HG03439 (cell line): ENCODE results near the gene FAM53A.
"Not testable (repeated sequence)": the region's sequence is repeated elsewhere in the genome, so short reads cannot be mapped to it uniquely, and the experiment has no call there.

ENCODE experiments used
- ATAC-seq: cut with Tn5 transposase; IDR thresholded peaks from one replicate; pipeline ENCODE4 v1.9.1; 2021; ENCODE audit warnings: mild to moderate bottlenecking, moderate library complexity; ENCODE audit not compliant: unreplicated experiment

FAM53A gene

DNA sequence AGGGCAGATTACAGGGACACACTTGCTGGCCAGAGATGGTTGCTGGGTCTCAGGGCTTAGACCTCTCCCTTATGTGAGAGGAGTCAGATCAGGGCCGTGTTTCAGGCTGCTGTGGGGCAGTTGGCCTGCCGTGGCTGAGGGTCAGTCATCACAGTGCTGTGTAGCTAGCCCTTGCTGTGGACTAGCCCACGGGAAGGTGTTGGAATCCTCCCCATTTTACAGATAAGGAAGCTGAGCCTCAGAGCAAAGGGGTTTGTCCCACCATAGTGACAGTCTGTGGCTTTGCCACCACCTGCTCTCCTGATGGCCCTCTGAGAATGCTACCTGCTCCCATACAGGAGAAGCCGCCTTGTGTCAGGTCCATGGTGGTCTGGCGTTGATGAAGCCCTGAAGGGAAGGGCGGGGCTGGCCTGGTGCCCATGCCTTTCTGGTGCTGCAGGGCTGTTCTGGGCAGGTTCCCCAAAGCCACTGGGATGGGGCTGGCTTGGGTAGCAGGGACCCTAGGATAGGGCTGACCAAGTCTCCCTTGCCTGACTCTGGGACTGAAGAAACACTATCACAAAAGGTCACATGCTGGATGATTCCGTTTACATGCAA lies 2.4 kb upstream of the FAM53A start:
- no peak for ATAC-seq

DNA sequence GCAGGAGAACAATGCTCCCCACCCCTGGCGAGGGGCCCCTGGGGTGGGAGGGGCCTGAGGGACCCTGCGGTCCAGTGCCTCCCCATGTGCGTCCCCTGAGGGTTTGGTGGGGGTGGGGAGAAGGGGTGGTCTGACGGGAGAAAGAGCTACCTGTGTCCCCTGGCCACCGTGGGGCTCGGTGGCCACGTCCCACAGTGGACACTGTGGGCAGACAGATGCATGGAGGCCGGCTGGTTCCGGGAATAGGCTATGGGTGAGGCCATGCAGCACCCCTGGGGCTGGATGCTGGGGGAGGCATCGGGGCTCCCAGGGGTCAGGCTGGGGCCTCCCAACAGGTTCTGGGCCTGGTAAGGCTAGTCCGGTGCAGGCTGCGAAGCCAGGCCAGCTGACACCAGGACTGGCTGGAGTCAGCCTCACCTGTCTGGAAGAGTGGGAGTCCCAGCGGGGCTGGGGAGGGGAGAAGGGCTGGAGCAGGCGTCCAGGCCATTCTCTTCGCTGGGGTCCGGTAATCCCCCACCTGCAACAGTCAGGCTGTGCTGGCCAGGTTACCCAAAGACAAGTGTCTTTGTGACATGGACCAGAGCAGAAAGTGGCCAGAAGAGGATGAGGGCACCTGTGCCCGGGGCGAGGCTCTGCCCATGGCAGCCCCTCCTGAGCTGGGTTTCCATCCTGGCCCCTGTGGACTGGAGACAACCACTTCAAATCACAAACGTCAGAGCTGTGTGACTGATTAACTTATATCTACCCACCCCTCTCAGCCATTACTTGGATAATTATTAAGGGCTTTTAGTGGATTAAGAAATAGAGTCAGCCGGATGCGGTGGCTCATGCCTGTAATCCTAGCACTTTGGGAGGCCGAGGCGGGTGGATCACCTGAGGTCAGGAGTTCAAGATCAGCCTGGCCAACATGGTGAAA lies 1.4 kb upstream of the FAM53A start:
- no peak for ATAC-seq

DNA sequence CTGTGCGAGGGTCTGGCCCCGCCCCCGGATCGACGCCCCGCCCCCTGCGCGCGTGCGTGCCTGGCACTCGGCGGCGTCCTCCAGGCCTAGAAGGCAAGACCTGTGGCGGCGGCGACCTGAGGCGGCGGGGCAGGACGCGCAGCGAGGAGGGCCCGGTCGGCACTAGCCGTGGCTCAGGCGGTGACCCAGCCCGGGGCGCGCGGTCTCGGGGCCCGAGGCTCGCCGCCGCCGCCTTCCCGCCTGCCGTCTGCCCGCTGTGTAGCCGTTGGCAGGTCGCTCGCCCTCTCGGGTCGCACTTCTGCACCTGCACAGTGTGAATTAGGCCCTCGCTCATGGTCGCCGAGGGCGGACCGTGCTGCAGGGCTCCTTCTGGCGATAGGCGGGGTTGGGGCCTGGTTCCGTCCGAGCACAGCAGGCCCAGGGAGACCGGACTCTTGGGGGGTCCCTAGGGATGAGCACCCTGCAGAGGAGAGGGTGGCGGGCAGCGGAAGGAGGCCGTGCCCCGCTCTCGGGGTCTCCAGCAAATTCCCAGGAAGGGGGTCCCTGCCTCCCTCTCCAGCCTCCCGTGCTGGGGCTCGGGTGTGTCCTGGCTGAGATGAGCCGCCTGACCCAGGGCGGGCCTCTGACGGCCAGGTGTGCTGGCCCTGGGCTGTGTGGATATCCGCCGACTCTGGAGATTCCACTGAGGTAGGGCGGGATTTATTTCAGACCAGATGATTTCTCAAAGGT lies 557 bp upstream of the FAM53A start:
- ATAC-seq: peak; percentile 9

DNA sequence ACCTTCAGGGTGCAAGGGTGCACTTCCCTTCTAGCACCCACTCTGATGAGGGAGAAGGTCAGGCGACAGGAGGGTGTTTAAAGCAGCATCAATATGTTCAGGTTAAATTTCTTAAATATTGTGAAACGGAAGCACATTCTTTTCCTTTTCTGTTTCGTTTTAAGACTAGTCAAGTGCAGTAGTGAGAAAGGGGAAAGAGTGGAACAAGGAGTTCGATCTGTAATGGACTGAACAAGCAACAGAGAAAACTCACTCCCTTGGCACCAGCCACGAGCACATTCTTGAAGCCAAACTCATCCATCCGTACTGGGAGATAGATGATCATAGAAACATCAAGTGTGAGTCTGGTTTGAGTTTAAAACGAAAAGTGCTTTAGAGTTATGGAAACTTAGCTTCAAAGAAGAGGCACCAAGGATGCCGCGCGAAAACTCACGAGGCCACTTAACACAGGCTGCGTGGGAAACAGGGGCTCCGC lies 815 bp downstream of the FAM53A start:
- no peak for ATAC-seq

DNA sequence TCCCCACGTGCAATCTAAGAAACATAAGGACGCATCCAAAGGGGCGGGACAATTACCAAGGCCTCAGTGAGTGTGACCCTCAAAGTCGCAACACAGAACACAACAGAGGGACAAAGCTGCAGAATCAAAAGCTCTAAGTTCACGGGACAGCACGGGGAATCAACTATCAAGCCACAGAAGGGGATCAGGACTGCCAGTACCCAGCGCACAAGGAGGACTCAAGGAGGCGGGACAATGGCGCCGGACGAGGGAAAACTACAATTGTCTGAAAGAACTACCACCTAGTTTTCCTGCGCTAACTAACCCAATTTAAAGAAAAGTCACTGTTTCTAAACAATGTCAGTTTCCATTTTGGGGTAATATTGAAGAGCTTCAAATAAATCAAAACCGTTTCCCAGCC lies 1.3 kb downstream of the FAM53A start:
- ATAC-seq: no peak

DNA sequence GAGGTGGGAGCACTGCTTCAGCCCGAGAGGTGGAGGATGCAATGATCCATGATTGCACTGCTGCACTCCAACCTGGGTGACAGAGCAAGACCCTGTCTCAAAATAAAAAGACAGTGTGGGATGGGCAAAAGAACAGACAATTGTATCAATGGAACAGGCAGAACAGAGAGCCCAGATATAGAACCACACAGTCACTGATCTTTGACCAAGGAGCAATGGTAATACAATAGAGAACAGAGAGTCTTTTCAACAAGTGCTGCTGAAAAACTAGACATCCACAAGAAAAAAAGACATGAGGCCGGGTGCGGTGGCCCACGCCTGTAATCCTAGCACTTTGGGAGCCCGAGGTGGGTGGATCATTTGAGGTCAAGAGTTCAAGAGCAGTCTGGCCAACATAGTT lies 5.9 kb downstream of the FAM53A start:
- no peak for ATAC-seq

DNA sequence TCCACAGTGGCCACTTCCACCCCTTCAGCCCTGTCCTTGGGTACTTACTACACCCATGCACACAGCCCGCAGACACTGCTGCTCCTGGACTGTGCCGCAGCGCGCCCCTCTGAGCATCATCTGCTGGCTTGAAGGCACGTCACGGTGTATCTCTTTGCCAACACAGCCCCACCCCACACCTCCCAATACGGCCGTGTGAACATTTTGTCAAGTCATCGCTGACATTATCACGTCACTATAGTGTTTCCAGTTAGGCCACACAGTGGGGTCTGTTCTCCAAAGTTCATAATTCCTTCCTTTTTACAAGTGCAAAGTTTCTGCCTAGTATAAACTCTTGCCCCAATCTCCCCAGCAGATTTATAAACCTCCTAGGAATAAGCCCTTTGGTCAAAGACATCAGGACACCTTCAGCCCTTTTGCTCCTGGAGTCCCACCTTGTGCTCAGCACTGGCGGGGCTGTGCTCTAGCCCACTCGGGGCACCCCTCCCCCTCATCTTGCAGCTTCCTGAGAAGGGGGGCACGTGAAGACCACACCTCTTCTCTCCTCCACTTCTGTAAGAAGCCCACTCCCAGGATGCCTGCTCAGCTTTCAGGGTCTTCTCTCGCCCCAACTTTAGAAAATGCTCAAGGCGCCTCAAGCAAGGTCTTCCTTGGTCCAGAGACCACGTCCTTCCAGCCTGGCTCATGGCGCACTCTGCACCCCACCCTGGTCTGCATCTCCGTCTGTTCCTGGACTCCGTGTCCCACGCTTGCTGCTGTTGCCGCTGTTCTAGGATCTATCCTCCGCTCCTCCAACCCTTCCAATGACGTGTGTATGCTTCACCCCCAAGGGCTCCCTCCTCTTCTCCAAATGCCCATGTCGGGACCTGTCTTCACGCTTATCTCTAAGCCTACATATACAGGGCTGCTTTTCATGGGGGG lies 7.2 kb downstream of the FAM53A start:
- ATAC-seq: no peak

DNA sequence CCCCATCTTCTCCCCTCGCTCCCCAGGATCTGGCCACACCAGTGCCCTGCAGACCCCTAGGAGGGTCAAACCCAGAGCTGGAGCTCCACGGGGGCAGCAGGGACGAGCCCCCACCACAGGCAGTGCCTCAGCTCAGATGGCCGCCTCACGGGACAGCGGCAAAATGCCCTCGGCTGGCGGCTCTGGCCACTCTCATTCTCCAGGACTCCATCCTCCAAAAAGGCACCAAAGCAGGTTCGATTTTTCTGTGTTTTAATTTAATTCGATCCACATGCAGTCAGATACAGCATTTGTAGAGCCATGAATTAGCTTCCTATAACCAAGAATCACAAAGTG lies 8.3 kb downstream of the FAM53A start:
- no peak for ATAC-seq

DNA sequence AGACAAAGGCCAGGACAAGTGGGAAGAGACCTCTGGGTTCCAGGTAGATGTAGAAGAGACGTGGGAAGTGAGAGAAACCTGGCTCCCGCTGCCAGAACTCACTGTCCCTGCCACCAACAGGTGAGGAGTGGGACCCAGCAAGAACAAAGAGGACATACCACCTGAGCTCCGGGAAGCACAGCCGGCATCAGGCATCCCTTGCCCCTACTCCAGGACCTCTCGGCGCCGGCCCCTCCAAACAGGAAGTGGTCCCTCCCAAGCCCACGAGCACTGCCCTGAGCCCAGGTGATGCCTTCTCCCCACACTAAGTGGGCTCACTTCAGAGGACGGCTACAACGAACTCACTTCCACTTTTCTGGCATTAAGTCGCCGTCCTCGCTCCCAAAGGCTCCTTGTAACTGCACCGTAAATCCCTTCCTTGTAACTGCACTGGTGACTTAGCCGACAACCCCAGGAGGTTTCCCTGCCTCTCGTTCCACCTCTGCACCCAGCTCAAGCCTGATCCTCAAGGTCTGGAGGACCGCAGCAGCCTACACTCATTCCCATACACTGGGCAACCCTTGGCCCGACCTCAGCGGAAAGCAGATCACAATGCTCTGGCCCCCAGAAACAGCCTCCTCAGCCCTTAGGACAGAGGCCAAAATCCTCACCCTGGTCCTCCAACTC lies 8.8 kb downstream of the FAM53A start:
- no peak for ATAC-seq

DNA sequence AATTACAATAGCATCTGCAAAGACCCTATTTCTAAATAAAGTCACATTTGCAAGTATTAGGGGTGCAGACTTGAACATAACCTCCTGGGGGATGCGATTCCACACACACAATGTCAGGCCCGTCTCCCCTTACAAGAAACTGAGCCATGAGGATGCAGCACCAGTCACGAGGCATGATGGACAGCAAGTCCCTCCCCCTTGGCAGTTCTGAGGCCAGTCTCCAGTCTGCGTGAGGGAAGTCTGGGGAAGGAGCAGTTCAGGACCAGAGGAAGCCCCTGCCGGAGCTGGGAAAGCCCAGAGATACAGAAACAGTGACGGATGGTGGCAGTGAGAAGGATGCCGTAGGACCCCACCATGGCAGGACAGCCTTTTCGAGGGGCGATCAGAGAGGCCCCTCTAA lies 9.4 kb downstream of the FAM53A start:
- no peak for ATAC-seq

DNA sequence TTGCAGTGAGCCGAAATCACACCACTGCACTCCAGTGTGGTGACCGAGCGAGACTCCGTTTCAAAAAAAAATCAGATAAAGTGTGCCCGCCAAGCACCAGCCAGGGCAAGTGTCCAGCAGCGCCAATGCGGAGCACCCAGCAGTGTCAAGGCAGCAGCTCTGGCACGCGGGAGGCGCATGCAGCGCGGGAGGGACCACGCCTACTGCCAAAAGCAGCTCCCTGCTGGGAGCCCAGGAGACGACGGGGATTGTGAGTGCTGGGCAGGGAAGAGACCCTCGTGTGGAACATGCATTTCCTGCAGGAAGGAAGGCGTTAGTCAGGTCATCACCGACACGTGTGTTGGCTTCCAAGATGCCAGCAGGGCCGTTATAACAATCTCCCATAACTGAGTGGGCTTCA lies 10.4 kb downstream of the FAM53A start:
- no peak for ATAC-seq

DNA sequence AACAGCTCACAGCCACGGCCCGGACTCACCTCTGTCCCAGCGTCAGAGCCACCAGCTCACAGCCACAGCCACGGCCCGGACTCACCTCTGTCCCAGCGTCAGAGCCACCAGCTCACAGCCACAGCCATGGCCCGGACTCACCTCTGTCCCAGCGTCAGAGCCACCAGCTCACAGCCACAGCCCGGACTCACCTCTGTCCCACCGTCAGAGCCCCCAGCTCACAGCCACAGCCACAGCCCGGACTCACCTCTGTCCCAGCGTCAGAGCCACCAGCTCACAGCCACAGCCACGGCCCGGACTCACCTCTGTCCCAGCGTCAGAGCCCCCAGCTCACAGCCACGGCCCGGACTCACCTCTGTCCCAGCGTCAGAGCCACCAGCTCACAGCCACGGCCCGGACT lies 13.1 kb downstream of the FAM53A start:
- not testable (repeated sequence) for ATAC-seq

DNA sequence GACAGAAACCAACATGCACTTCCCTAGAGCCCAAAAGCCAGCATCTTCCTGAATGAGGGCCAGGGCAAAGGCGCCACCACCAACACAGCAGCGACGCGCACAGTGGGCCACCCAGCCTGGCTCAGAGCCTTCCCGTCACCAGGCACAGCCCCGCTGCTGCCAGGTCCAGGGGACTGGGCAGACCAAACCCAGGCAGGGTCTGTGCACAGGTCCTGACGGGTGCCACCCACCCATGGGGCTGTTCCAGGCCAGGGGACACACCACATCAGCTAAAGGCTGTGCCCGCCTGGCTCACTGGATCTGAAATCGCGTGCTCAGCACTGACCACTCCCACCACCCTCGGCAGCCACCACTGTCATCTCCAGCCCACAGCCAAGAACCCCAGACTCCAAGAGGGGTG lies 13.8 kb downstream of the FAM53A start:
- ATAC-seq: no peak

DNA sequence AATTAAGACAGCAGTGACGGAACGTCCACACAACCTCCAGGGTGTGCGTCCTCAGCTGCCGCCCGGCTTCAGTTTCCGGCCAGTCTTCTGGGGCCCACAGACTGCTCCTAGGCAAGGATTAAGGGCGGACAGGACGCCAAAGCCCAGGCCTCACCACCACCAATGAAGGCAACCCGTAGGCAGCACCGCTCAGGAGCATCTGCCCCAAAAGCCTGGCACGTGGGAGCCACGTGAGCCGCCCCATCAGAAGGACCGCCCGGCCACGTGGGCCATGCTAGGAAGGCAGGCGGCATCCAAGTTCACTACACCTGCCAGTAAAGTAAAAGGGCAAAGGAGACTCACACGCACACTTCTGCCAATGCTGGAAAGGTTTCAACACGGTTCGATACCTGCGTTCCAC lies 14.3 kb downstream of the FAM53A start:
- ATAC-seq: no peak

DNA sequence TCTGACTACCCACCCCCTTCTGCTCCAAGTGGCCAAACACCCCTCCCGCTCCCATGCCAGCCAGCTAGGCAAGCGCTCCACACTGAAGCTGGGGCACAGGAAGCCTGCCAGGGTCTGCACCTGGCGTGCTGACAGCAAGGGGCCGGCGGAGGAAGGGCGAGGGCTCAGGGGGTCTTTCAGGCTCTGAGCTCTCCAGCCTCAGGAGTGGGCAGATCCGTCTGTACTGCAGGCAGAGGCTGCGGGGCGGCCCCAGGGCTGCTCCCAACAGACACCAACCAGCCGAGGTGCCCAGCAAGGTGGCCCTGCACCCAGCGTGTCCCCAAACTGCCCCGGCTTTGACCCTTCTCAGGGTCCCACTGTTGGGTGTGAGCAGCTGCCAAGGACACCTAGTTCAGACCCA lies 14.8 kb downstream of the FAM53A start:
- ATAC-seq: no peak

DNA sequence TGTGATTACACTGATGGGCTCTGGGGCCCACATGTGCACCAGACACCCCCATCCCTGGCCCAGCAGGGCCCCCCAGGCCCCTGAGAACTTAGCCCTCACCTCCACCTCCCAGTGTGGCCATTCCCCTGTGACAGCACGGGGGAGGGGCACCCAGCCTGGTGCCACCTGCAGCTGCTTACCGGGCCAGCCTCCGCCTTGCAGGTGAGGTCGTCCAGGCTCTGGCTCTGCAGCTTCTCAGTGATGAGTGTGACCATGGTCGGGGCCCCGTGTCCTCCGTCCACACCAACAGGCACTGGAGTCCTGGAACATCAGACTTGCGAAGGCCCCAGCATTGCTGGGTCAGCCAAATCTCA lies 15.6 kb downstream of the FAM53A start:
- no peak for ATAC-seq

DNA sequence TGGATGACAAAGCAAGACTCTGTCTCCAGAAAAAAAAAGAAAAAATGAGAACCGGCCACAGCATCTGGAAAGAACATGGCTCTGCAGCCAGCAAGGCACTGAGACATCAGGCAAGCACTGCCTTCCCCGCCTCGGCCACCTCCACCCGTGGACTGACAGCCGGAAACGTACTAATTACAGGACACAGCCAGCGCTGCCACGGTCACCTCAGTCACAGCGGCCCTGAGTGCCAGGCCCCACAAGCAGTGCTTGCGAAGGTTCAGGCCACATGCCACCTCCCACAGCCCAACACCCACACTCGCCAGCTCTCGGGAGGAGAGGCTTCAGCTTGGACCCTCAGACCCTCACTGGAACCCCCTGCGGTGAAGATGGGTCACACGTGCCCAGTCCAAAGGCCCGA lies 16.8 kb downstream of the FAM53A start:
- no peak for ATAC-seq

DNA sequence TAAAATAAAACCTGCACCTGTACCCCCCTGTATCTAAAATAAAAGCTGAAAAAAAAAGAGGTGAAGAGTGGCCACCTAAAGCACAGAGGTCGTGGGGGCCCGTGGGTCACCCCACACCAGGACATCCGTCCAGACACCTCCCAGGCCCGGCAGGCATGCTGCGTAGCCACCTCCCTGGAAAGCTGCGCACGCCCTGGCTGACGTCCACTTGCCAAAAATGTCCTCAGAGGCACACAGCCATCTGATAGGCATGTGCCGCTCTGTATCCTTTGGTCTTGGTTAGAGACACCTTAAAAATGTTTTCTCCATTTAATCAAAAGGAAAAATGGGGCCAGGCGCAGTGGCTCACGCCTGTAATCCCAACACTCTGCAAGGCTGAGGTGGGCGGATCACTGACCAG lies 17.7 kb downstream of the FAM53A start:
- ATAC-seq: no peak

DNA sequence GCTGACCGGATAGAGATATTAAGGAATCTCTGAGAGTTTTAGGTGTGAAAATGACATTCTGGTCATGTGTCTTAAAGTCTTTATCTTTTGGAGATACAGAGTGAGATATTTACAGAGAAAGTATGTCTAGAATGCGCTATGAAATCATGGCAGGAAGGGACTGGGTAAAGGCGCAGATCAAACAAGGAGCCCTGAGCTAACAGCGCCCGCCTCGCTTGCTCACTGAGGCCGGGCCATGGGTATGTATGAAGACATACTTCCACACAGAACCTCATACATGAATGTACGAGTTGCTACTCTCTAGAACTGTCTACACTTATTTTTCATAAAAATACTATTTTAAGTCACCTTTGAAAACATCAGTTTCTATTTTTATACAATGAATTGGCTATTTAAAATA lies 20.0 kb downstream of the FAM53A start:
- no peak for ATAC-seq

DNA sequence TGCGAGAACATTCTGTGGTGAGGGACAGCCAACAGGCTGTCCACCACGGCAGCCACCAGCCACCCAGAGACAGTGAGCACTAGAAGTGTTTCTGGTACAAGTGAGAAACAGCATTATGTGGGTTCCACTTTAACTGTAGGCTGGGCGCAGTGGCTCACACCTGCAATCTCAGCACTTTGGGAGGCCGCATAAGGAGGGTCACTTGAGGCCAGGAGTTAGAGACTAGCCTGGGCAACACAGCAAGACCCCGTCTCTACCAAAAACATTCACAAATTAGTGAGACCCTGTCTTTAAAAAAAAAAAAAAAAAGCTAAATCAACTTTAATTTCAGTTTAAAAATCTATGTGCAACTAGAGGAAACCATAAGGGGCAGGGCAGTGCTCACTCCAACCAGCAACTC lies 20.6 kb downstream of the FAM53A start:
- ATAC-seq: no peak
